Subcutaneous abdominal adipose tissue (tissue), 5 donors: ENCODE data around the gene AFF1.
A peak's percentile ranks its signal among the peaks of the same experiment; 100 is the strongest.
"Not testable (repeated sequence)": the region's sequence is repeated elsewhere in the genome, so short reads cannot be mapped to it uniquely, and the experiment has no call there.

Experiments used
- H3K27ac ChIP-seq: one replicate; pipeline ENCODE4 v1.7.0; 2013; ENCODE audit warnings: low read depth, mild to moderate bottlenecking, inconsistent platforms, low read length, moderate library complexity
- H3K27me3 ChIP-seq, 5 donors: one replicate each; pipeline ENCODE4 v1.7.0; 2013; ENCODE audit warnings: low read length in 5 of 5, inconsistent platforms in 1 of 5; ENCODE audit not compliant: control insufficient read depth in 5 of 5, insufficient read depth in 4 of 5
- H3K36me3 ChIP-seq, 5 donors: one replicate each; pipeline ENCODE4 v1.7.0; 2013; ENCODE audit warnings: low read length in 5 of 5; ENCODE audit not compliant: control insufficient read depth in 5 of 5, insufficient read depth in 5 of 5
- H3K4me1 ChIP-seq, 5 donors: one replicate each; pipeline ENCODE4 v1.7.0; 2013; ENCODE audit warnings: low read length in 5 of 5, mild to moderate bottlenecking in 3 of 5, moderate library complexity in 1 of 5; ENCODE audit not compliant: control insufficient read depth in 5 of 5, insufficient read depth in 5 of 5
- H3K4me3 ChIP-seq, 5 donors: one replicate each; pipeline ENCODE4 v1.7.0; 2013; ENCODE audit warnings: low read length in 5 of 5, low read depth in 1 of 5
- H3K9ac ChIP-seq, 5 donors: one replicate each; pipeline ENCODE4 v1.7.0; 2013; ENCODE audit warnings: low read length in 5 of 5, mild to moderate bottlenecking in 4 of 5, moderate library complexity in 3 of 5
- H3K9me3 ChIP-seq, 5 donors: one replicate each; pipeline ENCODE4 v1.7.0; 2013; ENCODE audit warnings: low read length in 5 of 5; ENCODE audit not compliant: control insufficient read depth in 5 of 5
- donor health status: healthy.
- donor health status: healthy.
- donor health status: healthy.
- donor health status: healthy.
- donor health status: healthy.

AFF1 gene

DNA sequence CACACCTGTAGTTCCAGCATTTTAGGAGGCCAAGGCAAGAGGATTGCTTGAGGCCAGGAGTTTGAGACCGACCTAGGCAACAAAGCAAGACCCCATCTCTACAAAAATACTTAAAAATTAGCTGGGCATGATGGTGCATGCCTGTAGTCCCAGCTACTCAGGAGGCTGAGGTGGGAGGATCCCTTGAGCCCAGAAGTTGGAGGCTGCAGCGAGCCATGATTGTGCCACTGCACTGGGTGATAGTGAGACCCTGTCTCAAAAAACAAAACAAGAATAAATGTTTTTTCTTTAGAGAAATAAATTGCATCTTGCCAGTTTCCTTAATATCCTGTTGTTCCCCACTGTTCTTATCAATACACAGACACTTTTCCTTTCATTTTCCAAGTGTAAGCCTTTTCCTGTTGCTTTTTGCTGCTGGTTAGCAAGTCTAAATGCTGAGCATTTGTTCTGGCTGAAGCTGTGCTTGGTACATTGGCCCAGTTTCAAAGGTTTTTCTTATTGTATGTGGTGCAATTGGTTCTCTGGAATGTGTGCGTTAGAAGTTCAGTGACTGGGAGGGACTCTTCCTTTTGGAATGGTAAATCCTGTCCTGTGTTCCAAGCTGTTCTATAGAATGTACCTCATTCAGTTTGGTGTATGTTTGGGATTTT is 98.2 kb downstream of the AFF1 start:
- Histone ChIP-seq H3K27me3 (no peaks in the 10 kb centered on the region), H3K27ac (peak overlapping the region; percentile 73), H3K4me1 (peaks cover 16 to 89% (median 87%) of the 10 kb centered on the region in 5 donors), H3K4me3 (peak overlapping the region in 3 of 5 donors; percentile 1 to 29 (median 5)), H3K9me3 (no peaks in the 10 kb centered on the region), H3K9ac (peak overlapping the region in 1 of 5 donors; percentile 39), H3K36me3 (no peaks in the 10 kb centered on the region)

DNA sequence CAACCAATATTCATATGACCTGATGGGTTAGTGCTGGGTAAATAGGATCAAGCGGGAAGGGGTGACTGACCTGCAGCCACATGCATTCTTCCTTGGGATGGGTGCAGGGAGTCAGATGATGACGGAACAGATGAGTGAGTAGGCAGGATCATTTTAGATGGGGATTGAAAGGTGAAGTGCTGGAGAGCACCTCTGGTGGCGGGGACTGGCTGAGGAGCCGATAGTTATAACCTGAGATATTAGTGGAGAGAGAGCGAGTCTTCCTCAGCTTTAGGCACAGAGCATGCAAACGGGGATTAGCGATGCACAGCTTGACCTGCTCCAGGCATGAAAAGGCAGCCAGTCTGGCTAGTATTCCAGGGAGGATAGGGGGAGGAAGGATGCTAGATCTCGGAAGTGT is 99.1 kb downstream of the AFF1 start:
- Histone ChIP-seq H3K9ac (no peak overlapping the region), H3K27ac (peak overlapping the region; percentile 73)

DNA sequence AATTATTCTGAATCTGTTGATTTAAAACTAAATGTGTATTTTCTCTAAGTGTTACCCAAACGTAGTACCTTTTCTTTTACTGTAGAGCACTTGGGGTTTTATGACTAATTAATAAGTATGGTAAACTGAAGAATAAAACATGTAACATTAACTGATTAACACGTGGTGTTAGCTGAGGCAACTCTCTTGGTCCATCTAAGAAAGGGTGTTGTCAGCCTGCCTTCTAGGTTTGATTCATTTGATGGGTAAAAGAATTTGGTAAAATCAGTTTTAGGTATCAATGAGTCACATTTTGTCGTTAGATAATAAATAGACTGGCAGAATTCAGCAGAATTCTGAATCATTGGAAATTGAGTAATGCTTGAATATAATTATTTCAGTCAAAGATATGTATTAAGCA is 99.7 kb downstream of the AFF1 start:
- Histone ChIP-seq H3K4me1 (peaks cover 21 to 93% (median 91%) of the 10 kb centered on the region in 5 donors), H3K36me3 (no peaks in the 10 kb centered on the region), H3K9me3 (no peaks in the 10 kb centered on the region), H3K9ac (no peak overlapping the region), H3K27ac (peak overlapping the region; percentile 73), H3K27me3 (no peaks in the 10 kb centered on the region), H3K4me3 (no peak overlapping the region)

More for the DNA sequence above, 99.1 kb downstream of the AFF1 start:
- H3K9me3 ChIP-seq, result no peaks in the 10 kb centered on the region
- no peaks in the 10 kb centered on the region for H3K36me3 ChIP-seq
- H3K4me3 ChIP-seq, result no peak overlapping the region
- H3K27me3 ChIP-seq, result no peaks in the 10 kb centered on the region
- H3K4me1 ChIP-seq, result peaks cover 23 to 95% (median 91%) of the 10 kb centered on the region in 5 donors

DNA sequence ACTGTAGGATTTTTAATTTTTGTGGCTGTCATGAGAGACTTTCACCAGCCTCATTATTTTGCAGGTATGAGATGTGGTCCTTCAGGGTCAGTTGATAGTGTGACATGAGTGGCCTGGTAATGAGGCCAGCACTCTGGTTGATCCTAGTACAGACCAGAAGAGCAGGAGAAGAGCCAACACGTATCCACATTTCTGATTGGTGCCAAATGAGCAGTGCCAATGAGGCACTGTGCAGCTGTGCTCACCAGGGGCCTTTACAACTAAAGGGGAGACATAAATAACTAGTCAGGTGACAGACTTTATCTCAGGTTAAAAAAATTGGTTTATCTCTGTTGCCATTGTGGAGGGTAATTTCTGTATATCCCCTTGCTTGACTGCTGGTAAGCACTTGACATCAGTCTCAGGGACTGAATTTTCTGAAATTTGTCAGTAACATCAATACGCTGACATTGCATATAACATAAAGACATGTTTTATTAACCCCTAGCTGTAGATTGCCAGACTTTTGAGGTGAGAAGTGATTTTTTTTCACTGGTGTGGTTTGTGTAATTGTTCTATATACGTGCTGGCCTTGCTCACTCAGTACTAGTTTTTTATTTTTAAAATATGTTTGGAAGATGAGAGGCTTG is 101.2 kb downstream of the AFF1 start:
- Histone ChIP-seq H3K27me3 (no peaks in the 10 kb centered on the region), H3K4me3 (no peak overlapping the region), H3K9me3 (no peaks in the 10 kb centered on the region), H3K36me3 (no peaks in the 10 kb centered on the region), H3K27ac (peak overlapping the region; percentile 97), H3K4me1 (peaks cover 18 to 84% (median 78%) of the 10 kb centered on the region in 5 donors), H3K9ac (no peak overlapping the region)

DNA sequence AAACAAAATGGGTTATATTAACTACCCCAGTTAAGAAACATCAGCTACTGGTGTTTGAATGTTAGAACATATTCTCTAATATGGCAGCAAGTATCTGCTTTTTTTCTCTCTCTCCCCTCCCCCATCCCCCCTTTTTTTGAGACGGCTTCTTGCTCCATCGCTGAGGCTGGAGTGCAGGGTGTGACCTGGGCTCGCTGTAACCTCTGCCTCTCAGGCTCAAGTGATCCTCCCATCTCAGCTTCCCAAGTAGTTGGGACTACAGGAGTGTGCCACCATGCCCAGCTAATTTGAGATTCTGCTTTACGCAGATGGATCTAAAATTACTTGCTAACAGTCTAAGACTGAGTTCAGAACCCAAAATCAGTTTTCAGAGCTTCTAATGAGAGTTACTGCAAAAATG is 101.9 kb downstream of the AFF1 start:
- Histone ChIP-seq H3K4me1 (peaks cover 16 to 85% (median 77%) of the 10 kb centered on the region in 5 donors), H3K4me3 (no peak overlapping the region), H3K27me3 (no peaks in the 10 kb centered on the region), H3K27ac (peak overlapping the region; percentile 97), H3K9ac (no peak overlapping the region), H3K9me3 (no peaks in the 10 kb centered on the region), H3K36me3 (no peaks in the 10 kb centered on the region)

DNA sequence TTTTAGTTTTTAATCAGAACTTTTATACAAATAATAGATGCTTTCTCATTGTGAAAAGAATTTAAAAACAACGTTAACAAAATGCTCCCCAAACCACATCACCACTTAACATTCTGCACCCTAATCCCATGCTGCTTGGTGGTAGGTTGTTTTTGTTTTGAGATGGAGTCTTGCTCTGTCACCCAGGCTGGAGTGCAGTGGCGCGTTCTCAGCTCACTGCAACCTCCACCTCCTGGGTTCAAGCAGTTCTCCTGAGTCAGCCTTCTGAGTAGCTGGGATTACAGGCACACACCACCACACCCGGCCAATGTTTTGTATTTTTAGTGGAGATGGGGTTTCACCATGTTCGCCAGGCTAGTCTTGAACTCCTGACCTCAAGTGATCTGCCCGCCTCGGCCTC is 102.4 kb downstream of the AFF1 start:
- H3K27ac ChIP-seq, result peak overlapping the region; percentile 97
- peaks cover 16 to 80% (median 75%) of the 10 kb centered on the region in 5 donors for H3K4me1 ChIP-seq
- not testable (repeated sequence) for H3K4me3 ChIP-seq, H3K9me3 ChIP-seq, H3K36me3 ChIP-seq, H3K27me3 ChIP-seq
- H3K9ac ChIP-seq, result peak overlapping the region in 1 of 5 donors; percentile 40

DNA sequence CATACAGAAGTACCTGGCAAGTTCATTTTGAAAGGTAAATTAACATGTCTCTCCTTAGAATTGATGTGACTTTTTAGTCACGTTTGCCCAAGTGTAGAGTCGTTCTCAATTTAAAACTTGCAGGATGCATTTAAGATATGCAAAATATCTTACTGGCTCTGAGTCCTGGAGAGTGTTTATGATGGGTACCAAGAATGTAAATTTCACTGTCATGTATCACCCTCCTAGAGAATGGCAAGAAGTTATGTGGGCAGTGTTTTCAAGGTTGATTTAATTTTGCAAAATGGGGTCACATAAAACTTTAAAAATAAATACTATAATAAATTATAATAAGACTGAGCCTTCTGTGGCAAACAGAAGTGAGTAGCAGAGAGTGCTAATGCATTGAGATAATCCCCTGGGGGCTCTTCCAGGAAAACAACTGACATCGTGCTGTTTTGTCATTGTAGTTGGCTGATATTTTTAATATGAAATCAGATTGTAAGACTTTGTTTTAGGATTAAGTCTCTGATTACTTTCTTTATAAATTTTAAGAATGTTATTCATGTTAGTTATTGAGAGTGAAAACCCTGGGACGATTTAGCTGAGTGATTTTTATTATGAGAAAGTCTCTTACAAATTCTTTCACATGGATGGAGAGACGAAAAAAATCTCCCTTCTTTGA is 103.0 kb downstream of the AFF1 start:
- peaks cover 16 to 75% (median 72%) of the 10 kb centered on the region in 5 donors for H3K4me1 ChIP-seq
- peak overlapping the region; percentile 97 for H3K27ac ChIP-seq
- H3K9ac ChIP-seq, result peak overlapping the region in 3 of 5 donors; percentile 16 to 56 (median 40)
- no peaks in the 10 kb centered on the region for H3K36me3 ChIP-seq
- H3K4me3 ChIP-seq, result no peak overlapping the region
- H3K27me3 ChIP-seq, result no peaks in the 10 kb centered on the region
- no peaks in the 10 kb centered on the region for H3K9me3 ChIP-seq

DNA sequence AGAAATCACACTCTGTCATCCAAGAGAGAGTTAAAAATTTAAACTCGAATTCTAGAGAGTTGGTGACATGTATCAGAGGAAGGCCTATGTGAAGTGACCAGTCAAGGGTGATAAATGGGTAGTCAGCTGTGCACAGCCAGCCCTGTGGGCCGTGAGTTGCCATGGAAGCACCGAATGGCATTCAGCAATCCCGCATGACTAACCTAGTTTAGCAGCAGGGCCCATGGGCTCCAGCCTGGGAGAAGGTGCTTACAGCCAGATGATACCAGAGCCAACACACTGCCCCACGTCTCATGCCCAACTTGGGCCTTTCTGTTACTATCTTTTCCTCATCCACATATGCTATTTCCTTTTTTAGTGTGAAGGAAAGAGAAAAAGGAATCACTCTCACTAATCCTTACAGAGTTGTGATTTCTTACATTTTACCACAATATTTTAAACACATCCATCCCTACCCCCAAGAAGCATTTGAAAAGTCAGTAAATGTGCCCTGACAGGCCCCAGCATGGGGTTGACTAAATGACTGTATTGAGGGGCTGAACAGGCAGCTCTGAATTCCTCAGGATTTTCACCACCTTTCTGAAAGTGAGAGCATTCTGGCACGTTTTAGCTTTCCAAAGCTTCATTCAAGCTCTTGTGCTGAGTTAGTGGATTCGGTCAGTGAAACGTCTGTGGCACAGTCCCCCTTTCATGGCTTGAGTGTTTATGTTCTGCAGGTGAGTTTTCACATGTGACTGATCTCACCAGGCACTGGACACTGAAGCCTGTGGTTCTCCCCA is 104.2 kb downstream of the AFF1 start:
- no peak overlapping the region for H3K4me3 ChIP-seq
- H3K9ac ChIP-seq, result peak overlapping the region in 4 of 5 donors; percentile 15 to 58 (median 45)
- H3K27me3 ChIP-seq, result no peaks in the 10 kb centered on the region
- peak overlapping the region; percentile 97 for H3K27ac ChIP-seq
- H3K9me3 ChIP-seq, result no peaks in the 10 kb centered on the region
- peaks cover 11 to 72% (median 68%) of the 10 kb centered on the region in 5 donors for H3K4me1 ChIP-seq
- H3K36me3 ChIP-seq, result no peaks in the 10 kb centered on the region

DNA sequence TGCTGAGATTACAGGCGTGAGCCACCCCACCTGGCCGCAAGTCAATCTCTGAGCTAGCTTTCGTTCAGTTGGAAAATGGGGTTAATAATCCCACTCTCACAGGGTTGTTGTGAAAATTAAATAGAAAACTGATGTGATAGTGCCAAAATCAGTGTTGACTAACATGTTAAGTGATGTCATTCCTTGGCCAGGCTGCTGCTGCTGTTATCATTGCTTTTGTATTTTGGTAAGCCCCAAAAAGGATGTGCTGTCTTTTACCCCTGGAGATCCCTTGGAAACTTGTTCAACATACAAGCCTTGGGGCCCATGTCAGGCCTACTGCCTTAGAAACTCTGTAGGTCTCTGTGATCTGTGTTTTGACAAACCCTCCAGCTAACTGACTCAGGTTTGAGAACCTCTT is 106.3 kb downstream of the AFF1 start:
- no peak overlapping the region for H3K4me3 ChIP-seq
- H3K27ac ChIP-seq, result peak overlapping the region; percentile 90
- no peaks in the 10 kb centered on the region for H3K9me3 ChIP-seq
- no peaks in the 10 kb centered on the region for H3K36me3 ChIP-seq
- peak overlapping the region in 1 of 5 donors; percentile 46 for H3K9ac ChIP-seq
- peaks cover 21 to 77% (median 76%) of the 10 kb centered on the region in 5 donors for H3K4me1 ChIP-seq
- H3K27me3 ChIP-seq, result no peaks in the 10 kb centered on the region
